ENCODE data around the gene CAMK1D.

Gene CAMK1D

DNA sequence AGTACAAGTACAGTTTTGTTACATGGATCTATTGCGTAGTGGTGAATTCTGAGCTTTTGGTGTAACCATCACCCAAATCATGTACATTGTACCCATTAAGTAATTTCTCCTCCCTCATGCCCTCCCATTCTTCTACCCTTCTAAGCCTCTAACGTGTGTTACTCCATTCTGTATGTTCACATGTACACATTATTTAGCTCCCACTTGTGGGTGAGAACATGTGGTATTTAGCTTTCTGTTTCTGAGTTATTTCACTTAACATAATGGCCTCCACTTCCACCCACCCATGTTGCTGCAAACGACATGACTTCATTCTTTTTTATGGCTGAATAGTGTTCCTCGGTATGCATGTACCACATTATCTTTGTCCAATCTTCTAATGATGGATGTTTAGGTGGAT, 251.3 kb downstream of the CAMK1D start:
- H3K27ac ChIP-seq, result peak overlapping the region; percentile 48; the same call in 1 of the 2 replicates
- TF ChIP-seq, protein P1, sequence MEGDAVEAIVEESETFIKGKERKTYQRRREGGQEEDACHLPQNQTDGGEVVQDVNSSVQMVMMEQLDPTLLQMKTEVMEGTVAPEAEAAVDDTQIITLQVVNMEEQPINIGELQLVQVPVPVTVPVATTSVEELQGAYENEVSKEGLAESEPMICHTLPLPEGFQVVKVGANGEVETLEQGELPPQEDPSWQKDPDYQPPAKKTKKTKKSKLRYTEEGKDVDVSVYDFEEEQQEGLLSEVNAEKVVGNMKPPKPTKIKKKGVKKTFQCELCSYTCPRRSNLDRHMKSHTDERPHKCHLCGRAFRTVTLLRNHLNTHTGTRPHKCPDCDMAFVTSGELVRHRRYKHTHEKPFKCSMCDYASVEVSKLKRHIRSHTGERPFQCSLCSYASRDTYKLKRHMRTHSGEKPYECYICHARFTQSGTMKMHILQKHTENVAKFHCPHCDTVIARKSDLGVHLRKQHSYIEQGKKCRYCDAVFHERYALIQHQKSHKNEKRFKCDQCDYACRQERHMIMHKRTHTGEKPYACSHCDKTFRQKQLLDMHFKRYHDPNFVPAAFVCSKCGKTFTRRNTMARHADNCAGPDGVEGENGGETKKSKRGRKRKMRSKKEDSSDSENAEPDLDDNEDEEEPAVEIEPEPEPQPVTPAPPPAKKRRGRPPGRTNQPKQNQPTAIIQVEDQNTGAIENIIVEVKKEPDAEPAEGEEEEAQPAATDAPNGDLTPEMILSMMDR (conservative IDR thresholded peaks at IDR 0.05), result no peak

DNA sequence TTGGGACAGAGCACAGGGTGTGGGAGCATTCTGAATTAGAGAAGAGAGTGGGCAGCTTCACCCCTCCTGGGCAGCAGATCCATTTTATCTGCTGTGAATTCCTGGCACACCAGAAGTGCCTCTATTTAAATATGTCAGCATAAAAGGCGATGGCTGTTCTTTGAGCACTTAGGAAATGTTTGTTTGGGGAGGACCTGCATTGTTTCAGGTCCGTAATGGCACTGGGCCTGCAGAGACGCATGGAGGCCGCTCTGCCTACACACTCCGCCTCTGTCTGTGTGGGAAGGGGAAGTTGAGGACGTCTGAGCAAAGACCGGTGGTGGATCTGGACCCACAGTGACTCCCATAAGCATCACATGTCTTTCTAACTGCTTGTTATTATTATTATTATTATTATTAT, 253.2 kb downstream of the CAMK1D start:
- TF ChIP-seq, protein P1 (conservative IDR thresholded peaks at IDR 0.05), result no peak

DNA sequence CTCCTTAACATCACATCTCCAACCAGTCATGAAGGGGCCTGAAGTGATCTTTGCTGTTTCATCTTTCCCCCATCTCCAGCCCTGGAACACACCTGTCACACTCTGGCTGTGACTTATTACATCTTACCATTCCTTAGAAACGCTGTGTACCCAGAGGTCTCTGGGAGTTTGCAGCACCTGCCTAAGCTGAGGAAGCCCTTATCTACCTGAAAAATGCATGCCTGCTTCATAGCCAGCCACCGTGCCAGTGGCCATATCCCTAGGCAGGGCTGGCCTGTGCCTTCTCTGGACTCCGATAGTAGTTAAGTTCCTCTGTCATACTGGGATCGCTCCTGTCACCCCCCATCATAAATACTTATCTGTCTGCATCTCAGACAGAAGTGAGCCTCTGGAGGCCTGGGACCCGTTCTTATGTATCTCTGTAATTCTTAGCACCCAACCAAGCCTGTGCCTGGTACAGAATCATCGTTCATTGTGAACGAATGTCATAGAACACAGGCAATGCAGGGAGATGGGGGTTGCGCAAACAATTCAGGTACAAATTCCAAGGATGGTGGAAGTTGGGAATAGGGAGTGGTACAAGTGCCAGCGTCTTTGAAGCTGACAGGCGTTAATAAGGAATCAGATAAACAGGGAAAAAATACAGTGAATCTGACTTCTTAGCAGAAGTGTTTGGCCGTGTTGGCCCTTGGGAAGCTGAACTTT, 254.6 kb downstream of the CAMK1D start:
- TF ChIP-seq, protein P1 (conservative IDR thresholded peaks at IDR 0.05), result no peak
- H3K27ac ChIP-seq, result peak overlapping the region; percentile 96

More for the DNA sequence above, 253.2 kb downstream of the CAMK1D start:
- H3K27ac ChIP-seq, result peak overlapping the region; percentile 48

DNA sequence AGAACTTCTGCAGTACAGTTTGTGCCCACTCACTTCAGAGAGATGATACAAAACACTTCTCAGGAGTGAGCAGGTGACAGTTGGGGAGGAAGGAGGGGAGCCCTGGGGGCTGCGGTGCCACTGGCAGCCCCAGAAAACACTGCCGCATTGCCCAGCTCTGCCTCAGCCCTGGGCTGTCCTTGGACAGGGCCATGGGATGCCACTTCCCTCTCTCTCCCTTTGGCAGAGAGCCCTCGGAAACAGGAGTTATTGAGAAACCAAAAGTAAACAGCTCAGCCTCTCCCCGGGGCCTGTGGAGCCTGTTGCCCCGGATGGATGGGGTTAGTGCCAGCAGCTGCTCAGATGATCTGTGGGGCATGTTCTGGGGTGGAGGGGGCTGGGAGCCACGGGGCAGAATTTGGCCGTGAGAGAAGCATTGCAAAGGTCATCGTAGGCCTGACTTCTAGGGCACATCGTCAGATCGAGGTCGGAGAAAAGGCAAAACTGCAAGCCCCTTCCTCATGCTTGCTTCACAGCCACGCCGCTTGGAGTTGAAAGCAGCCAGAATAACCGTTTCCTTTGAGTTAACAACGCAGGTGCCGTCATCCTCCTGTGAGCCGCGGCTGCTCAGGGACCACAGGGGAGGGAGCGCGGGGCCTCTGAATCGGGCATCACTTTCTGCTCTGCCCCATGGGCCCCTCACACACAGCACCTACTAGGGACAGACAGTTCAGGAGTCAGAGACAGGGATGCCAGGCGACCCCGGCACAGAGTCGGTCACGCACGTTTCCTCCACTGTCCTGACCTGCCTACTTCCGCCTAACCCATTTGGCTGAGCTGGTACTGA, 256.4 kb downstream of the CAMK1D start:
- H3K27ac ChIP-seq, result peak overlapping the region; percentile 96
- TF ChIP-seq, protein P1 (conservative IDR thresholded peaks at IDR 0.05), result no peak

DNA sequence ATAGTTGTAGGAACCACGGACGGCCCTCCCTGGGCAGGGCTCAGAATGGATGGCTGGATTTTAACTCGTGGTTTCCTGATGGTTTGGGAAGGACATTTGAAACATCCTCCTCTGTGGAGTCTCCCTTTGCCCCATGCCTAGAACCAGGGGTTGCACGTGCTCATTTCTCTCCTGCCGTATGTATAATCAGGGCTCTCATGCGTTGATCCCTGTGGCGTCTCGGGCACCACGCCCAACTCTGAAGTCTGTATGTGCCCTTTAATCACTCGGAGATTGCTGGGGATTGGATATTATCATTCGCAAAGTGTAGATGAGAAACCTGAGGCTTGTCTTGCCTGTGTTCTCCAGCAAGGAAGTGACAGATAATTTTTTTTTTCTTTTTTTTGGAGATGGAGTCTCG, 257.1 kb downstream of the CAMK1D start:
- peak overlapping the region; percentile 96 for H3K27ac ChIP-seq

DNA sequence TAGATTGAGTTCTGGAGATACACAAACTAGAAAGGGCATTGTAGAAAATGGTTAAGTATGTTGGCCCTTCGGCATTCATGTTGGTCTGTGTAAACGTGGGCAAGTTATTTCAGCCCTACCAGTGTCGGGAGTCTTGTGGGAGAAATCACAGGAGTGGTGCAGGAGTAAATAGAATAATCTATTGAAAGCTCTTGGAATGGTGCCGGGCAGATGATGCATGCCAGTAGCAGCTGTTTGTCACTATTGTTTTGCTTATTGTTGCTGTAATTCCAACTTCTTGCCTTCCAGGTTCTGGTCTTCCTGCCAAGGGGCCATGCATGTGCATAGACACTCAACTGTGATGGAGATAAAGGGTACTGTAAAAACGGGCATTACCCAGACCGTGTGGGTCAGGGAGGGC, 259.4 kb downstream of the CAMK1D start:
- H3K27ac ChIP-seq, result no peak overlapping the region

More for the DNA sequence above, 257.1 kb downstream of the CAMK1D start:
- TF ChIP-seq, protein P1 (conservative IDR thresholded peaks at IDR 0.05), result no peak

DNA sequence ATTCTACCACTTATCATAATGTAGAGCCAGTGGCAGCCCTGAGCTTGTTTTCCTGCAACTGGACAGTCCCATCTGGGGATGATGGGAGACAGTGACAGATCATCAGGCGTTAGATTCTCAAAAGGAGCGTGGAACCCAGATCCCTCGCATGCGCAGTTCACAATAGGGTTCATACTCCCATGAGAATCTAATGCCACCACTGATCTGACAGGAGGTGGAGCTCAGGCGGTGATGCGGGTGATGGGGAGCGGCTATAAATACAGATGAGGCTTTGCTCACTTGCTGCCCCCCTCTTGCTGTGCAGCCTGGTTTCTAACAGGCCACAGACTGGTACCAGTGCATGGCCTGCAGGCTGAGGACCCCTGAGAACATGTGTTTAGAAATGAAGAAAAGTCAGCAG, 260.1 kb downstream of the CAMK1D start:
- no peak overlapping the region for H3K27ac ChIP-seq
- TF ChIP-seq, protein P1 (conservative IDR thresholded peaks at IDR 0.05), result no peak

More for the DNA sequence above, 259.4 kb downstream of the CAMK1D start:
- TF ChIP-seq, protein P1 (conservative IDR thresholded peaks at IDR 0.05), result no peak

Measured in VCaP (cell line).